Raji (cell line): ENCODE measurements around the gene ARHGEF2.

Experiments
- POLR2A ChIP-seq: IDR thresholded peaks from 2 replicates; pipeline ENCODE4 v1.6.1; 2011; ENCODE audit warnings: low read depth, low read length, control low read depth; ENCODE audit not compliant: insufficient read depth

ARHGEF2 gene

GRCh38 chr1:155967341-155968050 lies 10.9 kb downstream of the ARHGEF2 start:
- no peak for TF ChIP-seq POLR2A

- TF ChIP-seq POLR2A = no peak
These were observed 11.6 kb downstream of the ARHGEF2 start for GRCh38 chr1:155966750-155967149.

GRCh38 chr1:155966135-155966534 lies 12.2 kb downstream of the ARHGEF2 start:
- no peak for TF ChIP-seq POLR2A

DNA sequence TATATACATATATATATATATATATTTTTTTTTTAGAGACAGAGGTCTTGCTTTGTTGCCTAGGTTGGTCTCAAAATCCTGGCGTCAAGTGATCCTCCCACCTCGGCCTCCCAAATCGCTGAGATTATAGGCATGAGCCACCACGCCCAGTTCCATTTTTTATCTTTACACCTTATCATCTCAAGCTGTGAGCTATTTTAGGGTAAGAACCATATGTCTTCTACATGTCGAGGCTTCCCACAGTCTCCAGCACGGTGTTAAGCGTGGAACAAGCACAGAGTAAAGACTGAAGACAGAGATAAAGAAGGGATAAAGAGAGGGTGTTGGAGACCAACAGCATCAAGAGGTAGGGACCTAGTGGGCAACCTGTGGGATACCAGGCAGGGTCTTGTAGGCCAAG lies 14.2 kb downstream of the ARHGEF2 start:
- TF ChIP-seq POLR2A = no peak

GRCh38 chr1:155962599-155963211 lies 15.6 kb downstream of the ARHGEF2 start:
- TF ChIP-seq POLR2A = no peak

- TF ChIP-seq POLR2A = no peak
These were observed 16.4 kb downstream of the ARHGEF2 start for GRCh38 chr1:155961937-155962336.

DNA sequence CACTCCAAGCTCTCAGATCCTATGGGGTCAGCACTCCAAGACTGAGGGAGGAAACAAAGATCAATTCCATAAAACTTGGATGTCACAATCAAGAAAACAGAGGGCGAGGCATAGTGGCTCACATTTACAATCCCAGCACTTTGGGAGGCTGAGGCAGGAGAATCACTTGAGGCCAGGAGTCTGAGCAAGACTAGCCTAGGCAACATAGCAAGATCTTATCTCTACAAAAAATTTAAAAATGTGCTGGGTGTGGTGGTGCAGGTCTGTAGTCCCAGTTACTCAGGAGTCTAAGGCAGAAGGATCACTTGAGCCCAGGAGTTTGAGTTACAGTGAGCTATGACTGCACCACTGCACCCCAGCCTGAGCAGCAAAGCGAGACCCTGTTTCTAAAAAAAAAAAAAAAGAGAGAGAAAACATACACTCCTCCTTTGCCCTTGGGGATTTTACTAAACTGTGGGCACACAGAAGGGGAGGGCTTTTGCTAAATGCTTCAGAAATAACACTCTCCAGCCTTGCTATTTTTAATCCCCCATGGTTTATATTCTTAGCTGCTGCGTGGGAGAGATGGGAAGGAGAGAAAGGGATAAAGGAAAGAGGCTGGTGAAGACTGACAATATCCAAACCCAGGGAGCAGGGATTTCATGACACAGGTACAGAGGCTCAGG lies 18.1 kb downstream of the ARHGEF2 start:
- no peak for TF ChIP-seq POLR2A

GRCh38 chr1:155957411-155957915 lies 20.9 kb downstream of the ARHGEF2 start:
- TF ChIP-seq POLR2A = no peak

- TF ChIP-seq POLR2A = no peak
These were observed 23.7 kb downstream of the ARHGEF2 start for GRCh38 chr1:155954645-155955044.

DNA sequence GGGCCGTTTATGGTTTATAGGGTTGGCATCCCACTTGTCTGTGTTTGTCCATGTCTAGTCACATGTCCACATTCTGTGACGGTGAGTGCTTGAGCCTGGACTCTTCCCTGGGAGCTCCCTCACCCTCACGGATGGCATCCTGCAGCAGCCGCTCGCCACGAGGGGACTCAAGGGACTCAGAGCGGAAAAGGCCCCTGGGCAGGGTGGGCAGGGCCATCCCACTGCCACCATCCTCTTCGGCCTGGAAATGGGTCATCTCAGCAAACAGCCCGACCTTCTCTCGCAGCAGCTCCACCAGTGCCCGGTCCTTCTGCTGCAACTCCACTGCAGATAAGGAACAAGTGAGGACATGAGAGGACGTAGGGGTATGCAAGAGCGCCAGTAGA lies 25.8 kb downstream of the ARHGEF2 start:
- no peak for TF ChIP-seq POLR2A

GRCh38 chr1:155951753-155952504 lies 26.4 kb downstream of the ARHGEF2 start:
- no peak for TF ChIP-seq POLR2A

DNA sequence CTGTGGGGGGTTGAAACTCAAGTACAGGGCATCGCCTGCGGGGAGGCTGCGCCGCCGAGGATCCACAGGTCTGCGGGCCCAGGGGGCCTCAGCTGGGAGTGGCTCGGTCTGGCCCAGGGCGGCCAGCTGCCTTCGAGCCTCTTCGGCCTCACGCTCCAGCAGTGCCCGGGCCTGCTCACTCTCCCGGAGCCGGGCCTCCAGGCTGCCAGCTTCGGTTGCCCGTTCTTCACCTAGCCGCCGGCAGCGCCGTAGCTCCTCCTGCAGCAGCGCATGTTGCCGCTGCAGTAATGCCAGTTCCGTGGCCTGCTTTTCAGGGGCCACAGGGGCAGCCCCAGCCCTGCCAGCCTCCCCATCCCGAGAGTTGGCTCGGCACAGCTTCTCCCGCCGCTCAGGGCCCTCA lies 27.5 kb downstream of the ARHGEF2 start:
- TF ChIP-seq POLR2A = no peak

DNA sequence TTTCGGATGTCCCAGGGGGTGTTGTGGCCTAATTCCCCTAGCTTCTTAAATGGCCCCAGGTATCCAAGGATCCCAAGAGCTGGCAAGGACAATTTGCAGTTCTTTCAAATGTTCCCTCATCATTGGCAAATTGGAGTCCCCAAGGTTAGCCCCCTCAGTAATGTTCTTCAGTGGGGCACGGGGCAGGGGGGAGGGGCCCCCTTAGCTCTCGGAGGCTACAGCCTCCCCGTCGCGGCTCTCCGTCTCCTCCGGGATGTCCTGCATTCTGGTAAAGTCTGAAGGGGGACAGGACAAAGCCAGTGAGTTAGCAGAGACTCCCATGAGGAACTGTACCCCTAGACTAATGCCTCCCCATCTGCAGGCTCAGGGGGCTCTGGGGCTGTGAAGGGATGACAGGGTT lies 30.6 kb downstream of the ARHGEF2 start:
- TF ChIP-seq POLR2A = no peak

DNA sequence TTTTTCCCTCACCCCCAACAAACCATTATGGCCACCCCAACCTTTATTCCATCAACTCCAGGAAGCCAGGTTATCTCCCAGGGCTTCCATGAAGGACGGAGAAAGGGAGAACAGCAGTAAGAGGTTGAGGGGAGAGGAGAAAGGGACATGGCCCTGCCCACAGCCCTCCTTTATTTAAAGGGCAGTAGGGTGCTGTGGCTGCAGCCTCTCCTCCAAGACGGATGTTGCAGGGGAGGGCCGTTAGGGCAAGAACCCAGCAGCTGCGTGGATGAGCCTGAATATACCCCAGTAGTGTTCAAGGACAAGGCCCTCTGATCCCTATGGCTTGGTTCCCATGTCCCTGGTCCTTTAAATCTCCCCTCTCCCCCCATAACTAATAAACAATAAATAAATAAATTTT lies 31.1 kb downstream of the ARHGEF2 start:
- TF ChIP-seq POLR2A = no peak

GRCh38 chr1:155946633-155947219 lies 31.6 kb downstream of the ARHGEF2 start:
- no peak for TF ChIP-seq POLR2A
